HepG2 (cell line): ENCODE data around the gene GNA15. TPM values are rescaled to one million over a fixed set of nuclear protein-coding genes. Genes with fewer than 3 reads are reported as not detected.

ENCODE experiments used
- CC2D1A ChIP-seq: sonication (generic); formaldehyde crosslinking; IDR thresholded peaks from 2 replicates; pipeline ENCODE4 v1.8.1; 2023; ENCODE audit warnings: mild to moderate bottlenecking, missing genetic modification reagents
- CREM ChIP-seq, 2 experiments: sonication (generic) in 1 of 2; formaldehyde crosslinking in 1 of 2; IDR thresholded peaks; 2 replicates each; pipeline versions ENCODE4 v1.4.0 to v1.6.1; 2016 to 2020; ENCODE audit warnings: antibody characterized with exemption in 1 of 2, mild to moderate bottlenecking in 1 of 2, missing genetic modification reagents in 1 of 2
- HMG20A ChIP-seq: IDR thresholded peaks from 2 replicates; pipeline ENCODE4 v1.6.1; 2016; ENCODE audit warnings: borderline replicate concordance
- MAFF ChIP-seq: IDR thresholded peaks from 2 replicates; pipeline ENCODE4 v1.6.1; 2011; ENCODE audit warnings: low read depth, low read length, improper control_type of control experiment
- NFKB2 ChIP-seq: sonication (generic); formaldehyde crosslinking; IDR thresholded peaks from 2 replicates; pipeline ENCODE4 v1.4.0; 2020; ENCODE audit warnings: missing genetic modification reagents, borderline replicate concordance
- NFKBIZ ChIP-seq: IDR thresholded peaks from 2 replicates; pipeline ENCODE4 v1.6.1; 2018; ENCODE audit warnings: missing genetic modification reagents, missing compliant biosample characterization
- NR2F6 ChIP-seq, 2 experiments: IDR thresholded peaks; 2 replicates each; pipeline ENCODE4 v1.6.1; 2016; ENCODE audit warnings: antibody characterized with exemption in 1 of 2, mild to moderate bottlenecking in 1 of 2
- NR3C1 ChIP-seq: sonication (generic); formaldehyde crosslinking; IDR thresholded peaks from 2 replicates; pipeline ENCODE4 v1.4.0; 2020; ENCODE audit warnings: missing genetic modification reagents
- RNF2 ChIP-seq: fragments of 450-650 bp; conservative IDR thresholded peaks from 2 replicates; pipeline ENCODE4 v1.6.1; 2016; ENCODE audit warnings: low read depth
- RXRA ChIP-seq: sonication (generic); formaldehyde crosslinking; IDR thresholded peaks from 2 replicates; pipeline ENCODE4 v1.5.1; 2020; ENCODE audit warnings: missing genetic modification reagents
- SALL1 ChIP-seq: sonication (generic); formaldehyde crosslinking; IDR thresholded peaks from 2 replicates; pipeline ENCODE4 v1.8.0; 2022; ENCODE audit warnings: mild to moderate bottlenecking, missing genetic modification reagents
- SOX6 ChIP-seq, 2 experiments: fragments of 450-650 bp in 1 of 2; sonication (generic) in 1 of 2; formaldehyde crosslinking in 1 of 2; IDR thresholded peaks; 2 replicates each; pipeline versions ENCODE4 v1.4.0 to v1.6.1; 2017 to 2020; ENCODE audit warnings: antibody characterized with exemption in 1 of 2, mild to moderate bottlenecking in 1 of 2, missing genetic modification reagents in 1 of 2
- SUZ12 ChIP-seq: fragments of 150-350 bp; IDR thresholded peaks from 2 replicates; pipeline ENCODE4 v1.6.1; 2014; ENCODE audit warnings: low read depth, low read length
- TBL1XR1 ChIP-seq: fragments of 150-350 bp; IDR thresholded peaks from 2 replicates; pipeline ENCODE4 v1.6.1; 2014; ENCODE audit warnings: borderline replicate concordance, low read length; ENCODE audit not compliant: partially characterized antibody
- ZBTB3 ChIP-seq: sonication (generic); formaldehyde crosslinking; IDR thresholded peaks from 2 replicates; pipeline ENCODE4 v1.4.0; 2020; ENCODE audit warnings: low read depth, mild to moderate bottlenecking, moderate library complexity, missing genetic modification reagents, borderline replicate concordance
- ZFP36 ChIP-seq: fragments of 150-350 bp; IDR thresholded peaks from 2 replicates; pipeline ENCODE4 v1.6.1; 2018; ENCODE audit warnings: borderline replicate concordance, low read length, low read depth; ENCODE audit not compliant: partially characterized antibody
- ZFP36L1 ChIP-seq: sonication (generic); formaldehyde crosslinking; IDR thresholded peaks from 2 replicates; pipeline ENCODE4 v1.8.0; 2022; ENCODE audit warnings: mild to moderate bottlenecking, missing genetic modification reagents, moderate library complexity
- ZMYM3 ChIP-seq: sonication (generic); formaldehyde crosslinking; IDR thresholded peaks from 2 replicates; pipeline ENCODE4 v1.5.1; 2020; ENCODE audit warnings: mild to moderate bottlenecking, missing genetic modification reagents
- ZNF256 ChIP-seq: sonication (generic); formaldehyde crosslinking; conservative IDR thresholded peaks from 2 replicates; pipeline ENCODE4 v1.4.0; 2020; ENCODE audit warnings: missing genetic modification reagents
- ZNF33B ChIP-seq: sonication (generic); formaldehyde crosslinking; IDR thresholded peaks from 2 replicates; pipeline ENCODE4 v1.5.1; 2020; ENCODE audit warnings: mild to moderate bottlenecking, missing genetic modification reagents
- ZNF546 ChIP-seq: sonication (generic); formaldehyde crosslinking; conservative IDR thresholded peaks from 2 replicates; pipeline ENCODE4 v1.8.1; 2023; ENCODE audit warnings: mild to moderate bottlenecking, missing genetic modification reagents
- ZNF570 ChIP-seq: sonication (generic); formaldehyde crosslinking; IDR thresholded peaks from 2 replicates; pipeline ENCODE4 v1.4.0; 2020; ENCODE audit warnings: mild to moderate bottlenecking, missing genetic modification reagents, borderline replicate concordance
- ZNF761 ChIP-seq: sonication (generic); formaldehyde crosslinking; conservative IDR thresholded peaks from 2 replicates; pipeline ENCODE4 v1.4.0; 2020; ENCODE audit warnings: mild to moderate bottlenecking, missing genetic modification reagents
- polyA plus RNA-seq, 8 experiments: library from polyadenylated mRNA; depleted of rRNA in 3 of 8; stranded (reverse) in 7 of 8; unstranded in 1 of 8; fragments of >200 nt; fragmentation: Illumina TruSeq in 4 of 8; extraction: Trizol in 4 of 8; gene quantifications; 2 replicates each; pipeline versions ENCODE4 v1.2.1 to v1.2.3, GENCODE V29; 2011 to 2016; ENCODE audit warnings: low read depth in 4 of 8, missing spikeins in 1 of 8, mixed read lengths in 1 of 8; ENCODE audit not compliant: insufficient read depth in 1 of 8
- total RNA-seq, 5 experiments: library from RNA; depleted of rRNA; stranded (reverse); fragments of >200 nt; fragmentation: Illumina TruSeq; extraction: Trizol; gene quantifications; 2 replicates each; pipeline ENCODE4 v1.2.3, GENCODE V29; 2016; ENCODE audit warnings: low read depth in 1 of 5
- TF ChIP-seq, protein P1 (sequence below): sonication (generic); formaldehyde crosslinking; IDR thresholded peaks from 2 replicates; pipeline ENCODE4 v1.8.0; 2022; ENCODE audit warnings: mild to moderate bottlenecking, missing genetic modification reagents, moderate library complexity
- TF ChIP-seq, protein P2 (sequence below): fragments of 450-650 bp; IDR thresholded peaks from 2 replicates; pipeline ENCODE4 v1.6.1; 2017
- TF ChIP-seq, protein P3 (sequence below): sonication (generic); formaldehyde crosslinking; IDR thresholded peaks from 2 replicates; pipeline ENCODE4 v1.5.1; 2020; ENCODE audit warnings: mild to moderate bottlenecking, moderate library complexity, missing genetic modification reagents
- TF ChIP-seq, protein P4 (sequence below): sonication (generic); formaldehyde crosslinking; conservative IDR thresholded peaks from 2 replicates; pipeline ENCODE4 v1.4.0; 2020; ENCODE audit warnings: missing genetic modification reagents

Gene GNA15
- total and polyA plus RNA-seq, 2 of the 13 experiments (the other 11 are each of a cell fraction or from before 2014, with no cell fraction given), result not detected

DNA sequence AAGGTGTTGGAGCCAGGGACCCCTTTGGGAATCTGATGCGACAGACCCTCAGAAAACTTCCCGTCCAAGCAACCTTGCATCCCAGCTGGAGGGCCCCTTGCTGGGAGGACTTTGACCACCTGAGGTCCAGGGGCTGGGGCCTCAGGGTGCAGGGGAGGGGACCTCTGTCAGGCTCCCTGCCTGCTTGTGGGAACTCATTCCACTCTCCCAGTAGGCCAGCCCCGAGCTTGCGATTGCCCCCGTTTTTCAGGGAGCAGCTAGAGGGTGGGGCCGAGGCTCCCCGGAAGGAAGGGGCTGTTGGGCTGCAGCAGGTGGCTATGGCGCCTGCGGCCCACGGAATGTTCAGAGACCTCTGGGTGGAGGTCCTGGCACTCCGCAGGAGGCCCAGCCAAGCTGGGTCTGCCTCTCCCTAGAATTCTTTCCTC is 38.9 kb upstream of the GNA15 start (continued):
- TF ChIP-seq, protein P1, sequence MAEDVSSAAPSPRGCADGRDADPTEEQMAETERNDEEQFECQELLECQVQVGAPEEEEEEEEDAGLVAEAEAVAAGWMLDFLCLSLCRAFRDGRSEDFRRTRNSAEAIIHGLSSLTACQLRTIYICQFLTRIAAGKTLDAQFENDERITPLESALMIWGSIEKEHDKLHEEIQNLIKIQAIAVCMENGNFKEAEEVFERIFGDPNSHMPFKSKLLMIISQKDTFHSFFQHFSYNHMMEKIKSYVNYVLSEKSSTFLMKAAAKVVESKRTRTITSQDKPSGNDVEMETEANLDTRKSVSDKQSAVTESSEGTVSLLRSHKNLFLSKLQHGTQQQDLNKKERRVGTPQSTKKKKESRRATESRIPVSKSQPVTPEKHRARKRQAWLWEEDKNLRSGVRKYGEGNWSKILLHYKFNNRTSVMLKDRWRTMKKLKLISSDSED, result no peak
- TF ChIP-seq SUZ12 (no peak), NFKBIZ (CRISPR knock-in tag) (no peak), ZFP36 (no peak), ZNF256 (no peak), SALL1 (CRISPR knock-in tag) (no peak; the same call in 1 of the 2 replicates), ZNF33B (CRISPR knock-in tag) (0 out of 2 replicates have a peak, but pooled peaks have one; percentile 29), NR2F6 (IDR thresholded peaks at IDR 0.05) (0 out of 2 replicates have a peak, but pooled peaks have one; percentile 3), NR2F6 (CRISPR knock-in tag; IDR thresholded peaks at IDR 0.05) (no peak), NFKB2 (CRISPR knock-in tag) (no peak), CREM (IDR thresholded peaks at IDR 0.05) (no peak), CREM (CRISPR knock-in tag; IDR thresholded peaks at IDR 0.05) (no peak), RNF2 (no peak), CC2D1A (CRISPR knock-in tag) (no peak), TBL1XR1 (no peak), ZNF546 (CRISPR knock-in tag) (no peak), ZMYM3 (no peak), ZNF761 (CRISPR knock-in tag) (no peak), RXRA (CRISPR knock-in tag) (no peak), ZBTB3 (CRISPR knock-in tag) (no peak), MAFF (no peak), ZNF570 (CRISPR knock-in tag) (no peak), NR3C1 (CRISPR knock-in tag) (no peak), HMG20A (CRISPR knock-in tag) (no peak), SOX6 (IDR thresholded peaks at IDR 0.05) (no peak), SOX6 (CRISPR knock-in tag; IDR thresholded peaks at IDR 0.05) (no peak; the same call in 1 of the 2 replicates), ZFP36L1 (CRISPR knock-in tag) (no peak)
- TF ChIP-seq, protein P2, sequence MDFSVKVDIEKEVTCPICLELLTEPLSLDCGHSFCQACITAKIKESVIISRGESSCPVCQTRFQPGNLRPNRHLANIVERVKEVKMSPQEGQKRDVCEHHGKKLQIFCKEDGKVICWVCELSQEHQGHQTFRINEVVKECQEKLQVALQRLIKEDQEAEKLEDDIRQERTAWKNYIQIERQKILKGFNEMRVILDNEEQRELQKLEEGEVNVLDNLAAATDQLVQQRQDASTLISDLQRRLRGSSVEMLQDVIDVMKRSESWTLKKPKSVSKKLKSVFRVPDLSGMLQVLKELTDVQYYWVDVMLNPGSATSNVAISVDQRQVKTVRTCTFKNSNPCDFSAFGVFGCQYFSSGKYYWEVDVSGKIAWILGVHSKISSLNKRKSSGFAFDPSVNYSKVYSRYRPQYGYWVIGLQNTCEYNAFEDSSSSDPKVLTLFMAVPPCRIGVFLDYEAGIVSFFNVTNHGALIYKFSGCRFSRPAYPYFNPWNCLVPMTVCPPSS, result no peak
- TF ChIP-seq, protein P3, sequence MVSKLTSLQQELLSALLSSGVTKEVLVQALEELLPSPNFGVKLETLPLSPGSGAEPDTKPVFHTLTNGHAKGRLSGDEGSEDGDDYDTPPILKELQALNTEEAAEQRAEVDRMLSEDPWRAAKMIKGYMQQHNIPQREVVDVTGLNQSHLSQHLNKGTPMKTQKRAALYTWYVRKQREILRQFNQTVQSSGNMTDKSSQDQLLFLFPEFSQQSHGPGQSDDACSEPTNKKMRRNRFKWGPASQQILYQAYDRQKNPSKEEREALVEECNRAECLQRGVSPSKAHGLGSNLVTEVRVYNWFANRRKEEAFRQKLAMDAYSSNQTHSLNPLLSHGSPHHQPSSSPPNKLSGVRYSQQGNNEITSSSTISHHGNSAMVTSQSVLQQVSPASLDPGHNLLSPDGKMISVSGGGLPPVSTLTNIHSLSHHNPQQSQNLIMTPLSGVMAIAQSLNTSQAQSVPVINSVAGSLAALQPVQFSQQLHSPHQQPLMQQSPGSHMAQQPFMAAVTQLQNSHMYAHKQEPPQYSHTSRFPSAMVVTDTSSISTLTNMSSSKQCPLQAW (CRISPR knock-in tag), result no peak
- TF ChIP-seq, protein P4, sequence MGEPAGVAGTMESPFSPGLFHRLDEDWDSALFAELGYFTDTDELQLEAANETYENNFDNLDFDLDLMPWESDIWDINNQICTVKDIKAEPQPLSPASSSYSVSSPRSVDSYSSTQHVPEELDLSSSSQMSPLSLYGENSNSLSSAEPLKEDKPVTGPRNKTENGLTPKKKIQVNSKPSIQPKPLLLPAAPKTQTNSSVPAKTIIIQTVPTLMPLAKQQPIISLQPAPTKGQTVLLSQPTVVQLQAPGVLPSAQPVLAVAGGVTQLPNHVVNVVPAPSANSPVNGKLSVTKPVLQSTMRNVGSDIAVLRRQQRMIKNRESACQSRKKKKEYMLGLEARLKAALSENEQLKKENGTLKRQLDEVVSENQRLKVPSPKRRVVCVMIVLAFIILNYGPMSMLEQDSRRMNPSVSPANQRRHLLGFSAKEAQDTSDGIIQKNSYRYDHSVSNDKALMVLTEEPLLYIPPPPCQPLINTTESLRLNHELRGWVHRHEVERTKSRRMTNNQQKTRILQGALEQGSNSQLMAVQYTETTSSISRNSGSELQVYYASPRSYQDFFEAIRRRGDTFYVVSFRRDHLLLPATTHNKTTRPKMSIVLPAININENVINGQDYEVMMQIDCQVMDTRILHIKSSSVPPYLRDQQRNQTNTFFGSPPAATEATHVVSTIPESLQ, result no peak
